ENCODE measurements around the gene NAALADL2.
"Not testable (repeated sequence)": the region's sequence is repeated elsewhere in the genome, so short reads cannot be mapped to it uniquely, and the experiment has no call there.

The NAALADL2 gene

DNA sequence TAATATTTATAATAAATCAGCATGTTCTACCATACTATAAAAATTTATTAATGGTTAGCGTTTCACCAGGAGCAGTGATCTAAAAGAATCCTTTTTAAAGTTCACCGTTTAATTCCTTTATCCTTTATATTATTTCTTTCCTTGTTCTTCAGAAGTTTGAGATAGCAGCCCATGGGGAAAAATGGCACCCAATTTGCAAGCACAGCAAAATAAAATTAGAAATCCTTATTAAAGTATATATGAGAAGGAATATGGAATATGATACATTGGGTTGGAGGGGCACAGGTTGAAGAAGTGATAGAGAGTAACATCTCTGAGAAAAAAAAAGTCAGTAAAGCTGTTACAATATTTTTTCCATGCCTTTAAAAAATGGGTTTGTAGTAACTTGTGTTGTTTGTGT, 892.0 kb downstream of the NAALADL2 start:
- ATAC-seq (no peak), DNase-seq (no peak)

DNA sequence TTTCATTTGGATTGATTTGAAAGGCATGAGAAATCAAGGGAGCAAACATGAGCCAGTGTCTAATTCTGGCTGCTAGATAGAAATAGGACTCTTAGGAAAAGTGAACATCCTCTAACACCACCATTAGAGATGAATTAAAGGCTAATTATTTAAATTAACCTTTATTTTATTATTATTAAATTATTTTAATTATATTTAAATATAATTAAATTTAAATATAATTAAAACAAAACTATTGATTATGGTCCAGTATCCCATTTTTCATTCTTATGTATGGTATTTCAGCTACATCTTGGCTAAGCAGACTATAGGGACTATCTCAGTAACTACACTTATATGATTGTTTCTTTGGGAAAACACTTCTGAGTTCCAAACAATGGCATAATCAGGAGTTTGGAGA, 904.8 kb downstream of the NAALADL2 start:
- ATAC-seq (no peak), DNase-seq (no peak)

DNA sequence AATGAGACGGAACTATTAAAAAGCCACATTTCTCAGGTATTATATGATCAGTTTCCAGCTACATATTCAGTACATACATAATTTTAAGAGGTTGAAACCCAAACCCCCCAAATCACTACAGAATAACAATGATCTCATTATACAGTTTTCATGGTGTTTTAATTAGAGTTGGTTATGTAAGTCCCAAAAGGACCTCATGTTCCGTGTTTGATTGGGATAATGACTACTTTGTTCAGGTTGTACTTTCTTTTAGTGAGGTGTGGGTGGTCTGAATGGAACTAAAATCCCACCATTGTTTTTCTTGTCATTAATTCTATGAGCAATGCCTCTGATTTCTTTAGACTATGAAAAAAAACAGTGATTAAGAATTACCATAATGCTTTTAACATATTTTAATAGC, 905.6 kb downstream of the NAALADL2 start:
- ATAC-seq: no peak

DNA sequence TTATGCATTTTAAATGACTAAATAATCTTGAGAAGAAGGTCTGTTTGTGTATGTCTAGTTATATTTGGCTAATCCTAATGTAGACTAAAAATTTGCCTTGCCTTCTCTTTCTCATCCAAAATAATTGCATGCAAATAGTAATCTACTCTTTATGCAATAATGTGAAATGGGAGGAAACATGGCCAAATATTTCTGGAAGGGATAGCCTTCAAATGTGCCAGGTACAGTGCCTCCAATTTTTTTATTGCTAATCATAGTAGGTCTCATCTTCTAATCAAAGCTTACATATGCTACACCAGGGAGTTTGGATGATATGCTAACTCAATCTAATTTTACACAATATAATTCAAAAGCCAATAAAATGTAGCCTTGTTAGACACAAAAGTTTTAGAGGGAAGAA, 911.3 kb downstream of the NAALADL2 start:
- ATAC-seq: no peak

More for the DNA sequence above, 905.6 kb downstream of the NAALADL2 start:
- no peak for DNase-seq

DNA sequence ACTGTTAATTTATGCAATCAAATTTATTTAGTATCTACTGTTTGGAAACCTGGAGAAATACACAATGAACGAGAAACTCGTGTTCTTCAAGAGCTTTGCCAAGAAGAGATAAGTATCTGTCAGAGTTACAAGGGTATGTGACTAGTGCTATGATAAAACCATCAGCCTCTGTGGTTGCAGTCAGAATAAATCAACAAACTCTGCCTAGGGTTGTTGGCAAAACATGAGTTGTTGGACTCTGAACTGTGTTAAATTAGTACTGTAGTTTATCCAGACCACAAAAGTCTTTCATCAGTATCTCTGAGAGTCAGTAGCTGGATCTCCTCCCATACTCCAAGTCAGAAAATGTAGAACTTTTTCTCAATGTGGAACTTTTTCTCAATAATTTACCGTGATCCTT, 918.4 kb downstream of the NAALADL2 start:
- DNase-seq: no peak
- no peak for ATAC-seq

More for the DNA sequence above, 911.3 kb downstream of the NAALADL2 start:
- DNase-seq: no peak

DNA sequence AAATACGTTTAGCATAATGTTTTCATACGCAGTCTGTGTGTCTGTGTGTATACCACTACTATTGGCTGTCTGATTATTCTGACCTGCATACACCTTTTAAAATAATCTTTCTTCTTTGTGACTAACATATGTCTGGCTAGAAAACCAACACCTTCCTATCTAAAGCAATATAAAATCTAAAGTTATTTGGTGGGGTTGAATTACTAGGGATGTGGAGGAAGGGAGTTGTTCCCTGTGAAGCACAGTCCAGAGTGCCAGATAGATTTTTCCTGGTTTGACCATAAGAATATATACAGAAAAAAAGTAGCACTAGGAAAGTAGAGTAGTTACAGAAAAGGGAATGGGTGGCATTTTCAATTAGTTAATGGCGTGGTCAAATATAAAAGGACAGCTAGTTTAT, 918.8 kb downstream of the NAALADL2 start:
- DNase-seq (no peak), ATAC-seq (no peak)

DNA sequence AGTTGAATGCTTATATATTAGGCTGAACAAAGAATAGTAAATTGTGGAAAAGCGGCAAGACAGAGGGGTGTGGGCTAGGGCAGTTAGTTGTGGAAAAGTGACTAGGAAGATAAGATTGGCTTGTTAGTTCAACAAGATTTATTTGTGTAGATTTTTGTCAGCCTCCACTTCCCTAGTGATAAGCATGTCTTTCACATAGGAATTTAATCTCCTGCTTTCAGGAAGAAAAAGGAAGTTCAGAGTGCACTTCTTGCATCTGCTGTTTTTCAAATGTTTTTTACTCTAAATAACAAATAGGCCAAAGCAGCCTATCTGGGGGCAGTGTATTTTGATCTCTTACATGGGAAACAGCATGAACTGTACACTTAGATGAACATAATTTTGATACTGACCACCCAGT, 919.9 kb downstream of the NAALADL2 start:
- DNase-seq: no peak
- no peak for ATAC-seq

DNA sequence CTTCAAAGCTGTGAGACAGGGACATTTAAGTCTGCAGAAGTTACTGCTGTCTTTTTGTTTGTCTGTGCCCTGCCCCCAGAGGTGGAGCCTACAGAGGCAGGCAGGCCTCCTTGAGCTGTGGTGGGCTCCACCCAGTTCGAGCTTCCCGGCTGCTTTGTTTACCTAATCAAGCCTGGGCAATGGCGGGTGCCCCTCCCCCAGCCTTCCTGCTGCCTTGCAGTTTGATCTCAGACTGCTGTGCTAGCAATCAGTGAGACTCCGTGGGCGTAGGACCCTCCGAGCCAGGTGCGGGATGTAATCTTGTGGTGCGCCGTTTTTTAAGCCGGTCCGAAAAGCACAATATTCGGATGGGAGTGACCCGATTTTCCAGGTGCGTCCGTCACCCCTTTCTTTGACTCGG, 928.0 kb downstream of the NAALADL2 start:
- not testable (repeated sequence) for DNase-seq, ATAC-seq

DNA sequence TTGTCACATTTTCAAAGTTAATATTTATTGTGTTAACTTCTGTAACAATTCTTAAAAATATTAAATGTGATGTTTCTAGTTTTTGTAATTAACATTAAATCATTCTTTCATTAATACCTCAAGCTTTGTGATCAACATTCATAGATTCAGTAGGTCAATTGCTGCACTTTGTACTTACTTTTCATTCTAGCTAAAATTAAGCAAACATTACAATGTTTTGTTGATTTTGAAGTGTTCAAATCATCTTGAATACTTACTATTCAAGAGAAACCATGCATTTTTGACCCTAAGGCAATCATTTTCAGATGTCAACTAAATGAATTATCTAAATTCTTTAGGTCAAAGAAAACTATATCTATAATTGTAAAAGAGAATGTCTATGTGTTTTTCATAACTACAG, 933.1 kb downstream of the NAALADL2 start:
- ATAC-seq: no peak

DNA sequence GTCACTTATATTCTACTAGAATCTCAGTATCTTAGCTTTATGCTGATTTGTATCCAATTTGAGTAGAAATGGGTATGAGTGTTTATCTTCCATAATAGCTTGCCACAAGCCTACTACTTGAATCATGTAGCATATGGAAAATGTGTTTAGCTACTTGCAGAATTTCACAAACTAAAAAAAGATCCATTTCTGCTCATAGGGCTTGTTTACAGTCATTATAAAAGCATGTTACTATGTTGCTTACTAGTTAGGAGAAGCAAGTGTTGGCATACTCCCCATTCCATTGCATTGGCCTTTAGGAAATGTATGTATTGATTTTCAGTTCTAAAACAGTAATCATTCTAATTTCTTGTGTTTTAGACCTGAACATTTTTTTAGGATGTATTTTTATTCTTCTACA, 939.2 kb downstream of the NAALADL2 start:
- no peak for DNase-seq
- ATAC-seq: no peak

More for the DNA sequence above, 933.1 kb downstream of the NAALADL2 start:
- DNase-seq: no peak

DNA sequence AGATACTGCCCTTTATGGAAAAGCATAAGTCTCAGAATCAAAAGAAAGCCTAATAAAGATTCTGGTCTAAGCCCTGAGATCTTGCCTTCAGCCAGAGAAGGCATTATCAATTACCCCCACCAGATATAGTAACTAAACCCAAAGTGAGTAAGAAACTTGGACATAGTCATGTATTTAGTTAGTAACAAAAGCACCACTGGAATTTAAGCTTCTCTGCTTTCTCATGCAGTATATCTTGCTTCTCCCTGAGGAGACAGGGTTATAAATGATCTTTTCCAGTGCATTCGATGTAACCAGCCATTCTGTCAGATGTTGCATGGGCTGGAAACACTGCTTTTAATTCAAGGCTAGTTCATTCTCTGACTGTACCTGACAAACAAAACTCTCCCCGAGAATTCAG, 946.7 kb downstream of the NAALADL2 start:
- DNase-seq (no peak), ATAC-seq (no peak)

DNA sequence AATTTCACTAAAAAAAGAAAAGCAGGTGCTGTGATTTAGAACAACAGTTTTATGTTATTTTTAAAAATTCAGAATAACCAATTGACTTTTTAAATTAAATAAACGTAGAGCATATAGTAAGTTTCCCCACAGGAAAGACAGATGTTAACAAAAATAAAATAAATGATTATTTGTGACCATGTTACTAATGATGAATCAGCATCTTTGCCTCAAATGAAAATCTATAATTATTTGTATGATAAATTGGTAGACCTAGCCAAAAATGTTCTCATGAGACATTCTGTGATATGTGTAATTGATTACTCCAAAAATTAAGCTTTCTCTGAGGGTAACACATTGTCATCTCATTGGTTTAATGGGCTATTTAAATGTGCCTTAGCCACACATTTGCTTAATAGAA, 948.0 kb downstream of the NAALADL2 start:
- DNase-seq (no peak), ATAC-seq (no peak)

DNA sequence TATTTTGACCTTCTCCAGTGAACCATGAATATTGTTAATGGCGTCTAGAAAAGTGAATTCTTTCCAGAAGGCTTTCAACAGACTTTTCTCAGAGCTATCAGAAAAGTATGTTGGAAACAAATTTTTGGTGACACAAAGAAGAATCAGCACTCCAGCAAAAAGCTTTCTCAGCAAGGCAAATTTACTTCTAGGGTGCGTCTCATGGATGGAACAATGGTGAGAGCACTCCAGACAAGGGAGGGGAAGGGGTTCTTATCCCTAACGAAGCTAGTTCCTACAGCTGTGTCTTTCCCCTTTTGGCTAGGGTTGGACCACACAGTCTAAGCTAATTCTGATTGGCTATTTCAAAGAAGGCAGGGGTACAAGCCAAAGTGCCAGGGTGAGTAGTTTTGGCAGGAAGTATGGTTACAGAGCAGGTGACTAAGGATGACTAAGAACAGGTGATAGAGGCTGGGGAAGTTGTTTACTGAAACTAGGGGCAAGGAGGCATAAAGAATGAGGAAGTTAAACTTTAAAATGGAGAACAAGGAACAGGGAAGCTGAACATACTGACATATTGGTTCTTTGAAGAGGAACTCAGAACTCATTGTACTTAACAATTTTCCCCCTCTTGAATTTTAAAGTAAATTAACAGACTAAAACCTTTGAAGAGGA, 959.8 kb downstream of the NAALADL2 start:
- no peak for DNase-seq
- no peak for ATAC-seq

DNA sequence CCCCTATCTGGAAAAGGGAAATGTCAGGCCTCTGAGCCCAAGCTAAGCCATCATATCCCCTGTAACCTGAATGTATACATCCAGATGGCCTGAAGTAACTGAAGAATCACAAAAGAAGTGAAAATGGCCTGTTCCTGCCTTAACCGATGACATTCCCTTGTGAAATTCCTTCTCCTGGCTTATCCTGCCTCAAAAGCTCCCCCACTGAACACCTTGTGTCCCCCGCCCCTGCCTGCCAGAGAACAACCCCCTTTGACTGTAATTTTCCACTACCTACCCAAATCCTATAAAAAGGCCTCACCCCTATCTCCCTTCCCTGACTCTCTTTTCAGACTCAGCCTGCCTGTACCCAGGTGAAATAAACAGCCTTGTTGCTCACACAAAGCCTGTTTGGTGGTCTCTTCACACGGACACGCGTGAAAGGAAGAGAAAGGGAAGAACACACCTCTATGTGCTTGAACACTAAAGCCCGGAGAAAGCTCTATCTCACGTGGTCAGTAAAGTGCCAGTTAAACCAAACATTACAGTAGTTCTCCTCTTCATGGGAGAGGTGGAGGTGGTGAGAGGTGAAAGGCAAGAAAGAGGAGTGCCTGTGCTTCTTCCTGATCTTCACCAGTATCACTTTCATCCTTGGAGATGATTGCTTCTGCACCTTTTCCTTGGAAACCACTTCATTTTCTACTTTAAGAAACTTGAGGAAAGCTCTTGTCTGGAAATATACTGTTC, 963.8 kb downstream of the NAALADL2 start:
- ATAC-seq: not testable (repeated sequence)

DNA sequence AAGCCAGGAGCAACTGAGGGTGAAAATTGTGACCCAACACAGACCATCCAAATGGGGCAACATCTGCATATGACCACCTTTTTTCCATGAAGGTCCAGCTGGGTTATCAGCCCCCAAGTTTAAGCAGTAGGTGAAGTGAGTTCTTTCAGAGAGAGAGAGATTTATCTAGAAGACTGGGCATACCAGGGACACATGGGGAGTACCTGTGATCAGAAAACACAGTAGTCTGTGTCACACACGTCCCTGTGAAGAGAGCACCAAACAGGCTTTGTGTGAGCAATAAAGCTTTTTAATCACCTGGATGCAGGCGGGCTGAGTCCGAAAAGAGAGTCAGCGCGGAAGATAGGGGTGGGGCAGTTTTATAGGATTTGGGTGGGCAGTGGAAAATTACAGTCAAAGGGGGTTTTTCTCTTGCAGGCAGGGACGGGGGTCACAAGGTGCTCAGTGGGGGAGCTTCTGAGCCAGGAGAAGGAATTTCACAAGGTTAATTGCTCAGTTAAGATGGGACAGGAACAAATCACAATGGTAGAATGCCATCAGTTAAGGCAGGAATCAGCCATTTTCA, 966.0 kb downstream of the NAALADL2 start:
- ATAC-seq, DNase-seq: not testable (repeated sequence)

More for the DNA sequence above, 963.8 kb downstream of the NAALADL2 start:
- DNase-seq: not testable (repeated sequence)

DNA sequence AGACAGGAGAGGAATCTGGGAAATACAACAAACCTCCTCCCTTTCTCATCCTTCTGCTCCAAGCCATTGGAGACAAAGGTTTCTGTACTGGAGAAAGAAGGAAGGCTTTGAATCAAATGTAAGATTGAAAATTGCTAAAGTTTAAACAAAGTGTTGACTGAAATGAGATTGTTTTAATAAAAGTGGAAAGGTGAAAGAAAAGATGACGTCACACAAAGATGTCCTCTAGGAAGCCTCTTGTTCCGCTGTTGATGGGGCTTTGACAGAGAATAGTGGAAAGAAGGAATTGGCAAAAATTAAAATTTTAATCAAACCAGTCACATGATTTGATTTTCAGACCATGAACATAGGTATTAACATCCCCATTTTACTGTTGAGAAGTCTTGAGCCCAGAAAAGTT, 967.6 kb downstream of the NAALADL2 start:
- no peak for ATAC-seq
- DNase-seq: no peak

DNA sequence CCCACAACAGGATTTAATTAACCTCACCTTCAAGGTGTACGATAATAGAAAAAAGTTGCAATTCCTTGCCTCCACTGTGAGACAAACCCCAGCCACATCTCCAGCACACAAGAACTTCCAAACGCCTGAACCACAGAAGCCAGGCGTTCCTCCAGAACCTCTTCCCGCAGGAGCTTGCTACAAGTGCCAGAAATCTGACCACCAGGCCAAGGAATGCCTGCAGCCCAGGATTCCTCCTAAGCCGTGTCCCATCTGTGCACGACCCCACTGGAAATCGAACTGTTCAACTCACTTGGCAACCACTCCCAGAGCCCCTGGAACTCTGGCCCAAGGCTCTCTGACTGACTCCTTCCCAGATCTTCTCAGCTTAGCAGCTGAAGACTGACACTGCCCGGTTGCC, 970.7 kb downstream of the NAALADL2 start:
- ATAC-seq, DNase-seq: not testable (repeated sequence)

DNA sequence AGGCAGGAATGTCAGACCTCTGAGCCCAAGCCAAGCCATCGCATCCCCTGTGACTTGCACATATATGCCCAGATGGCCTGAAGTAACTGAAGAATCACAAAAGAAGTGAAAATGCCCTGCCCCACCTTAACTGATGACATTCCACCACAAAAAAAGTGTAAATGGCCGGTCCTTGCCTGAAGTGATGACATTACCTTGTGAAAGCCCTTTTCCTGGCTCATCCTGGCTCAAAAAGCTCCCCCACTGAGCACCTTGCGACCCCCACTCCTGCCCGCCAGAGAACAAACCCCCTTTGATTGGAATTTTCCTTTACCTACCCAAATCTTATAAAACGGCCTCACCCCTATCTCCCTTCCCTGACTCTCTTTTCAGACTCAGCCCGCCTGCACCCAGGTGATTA, 976.6 kb downstream of the NAALADL2 start:
- ATAC-seq: not testable (repeated sequence)

DNA sequence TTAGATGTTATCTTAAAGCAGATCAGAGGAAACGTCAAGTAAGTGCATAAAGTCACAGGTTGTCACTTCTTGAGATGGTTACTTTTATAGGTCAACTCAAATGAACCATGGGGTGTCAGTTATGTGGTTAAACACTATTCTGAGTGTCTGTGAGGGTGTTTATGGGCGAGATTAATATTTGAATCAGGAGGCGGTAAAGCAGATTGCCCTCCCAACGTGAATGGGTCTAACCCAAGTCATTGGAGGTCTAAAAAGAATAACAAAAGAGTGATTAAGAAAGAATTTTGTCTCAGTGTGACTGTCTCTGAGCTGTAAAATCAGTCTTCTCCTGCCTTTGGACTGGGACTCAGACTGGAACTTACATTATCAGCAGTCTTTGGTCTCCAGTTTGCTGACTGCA, 977.5 kb downstream of the NAALADL2 start:
- no peak for ATAC-seq
- DNase-seq: no peak

More for the DNA sequence above, 976.6 kb downstream of the NAALADL2 start:
- not testable (repeated sequence) for DNase-seq

DNA sequence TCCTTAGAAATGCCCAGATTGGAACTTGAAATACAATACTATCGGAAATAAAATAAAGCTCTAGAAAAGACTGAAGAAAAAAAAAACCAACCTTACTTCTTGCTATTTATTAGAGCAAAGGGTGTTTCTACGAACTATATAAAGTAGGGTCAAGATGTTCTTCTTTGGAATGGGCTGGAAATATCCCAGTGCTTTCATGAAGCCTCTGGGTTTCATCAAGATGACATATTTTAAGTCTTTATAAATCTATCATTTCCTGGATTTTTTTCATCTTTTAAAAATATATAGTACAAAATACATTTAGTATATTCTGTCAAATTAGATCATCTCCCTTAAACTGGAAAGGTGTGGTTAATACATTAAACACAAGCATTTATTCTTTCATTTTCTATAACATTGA, 978.8 kb downstream of the NAALADL2 start:
- DNase-seq: no peak
- no peak for ATAC-seq

DNA sequence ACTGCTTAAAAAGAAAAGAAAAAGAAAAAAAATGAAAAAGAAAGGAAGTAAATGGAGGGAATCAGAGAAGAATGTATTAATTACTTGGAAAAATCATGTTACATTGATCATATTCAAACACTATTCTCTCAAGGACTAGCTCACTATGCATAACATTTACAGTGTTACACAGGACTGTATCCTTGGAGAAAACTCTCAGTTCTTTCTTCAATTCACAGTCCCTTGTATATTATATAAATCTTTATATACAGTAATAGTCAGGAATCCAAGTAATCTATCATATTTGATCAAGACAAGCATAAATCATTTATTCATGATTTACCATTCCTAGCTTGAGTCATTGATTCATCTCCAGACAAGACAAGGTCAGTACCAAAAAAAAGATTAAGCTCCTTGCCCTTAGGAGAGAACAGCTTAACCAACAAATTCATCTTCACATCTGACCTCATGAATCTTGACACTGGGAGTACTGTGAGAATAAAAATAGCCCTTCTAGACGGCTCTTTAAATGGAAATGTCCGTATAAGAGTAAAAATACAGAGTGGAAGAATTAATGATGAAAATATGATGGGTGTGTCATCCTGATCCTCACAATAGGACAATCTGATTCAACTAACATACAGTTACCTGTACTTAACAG, 980.4 kb downstream of the NAALADL2 start:
- DNase-seq: no peak
- ATAC-seq: no peak

DNA sequence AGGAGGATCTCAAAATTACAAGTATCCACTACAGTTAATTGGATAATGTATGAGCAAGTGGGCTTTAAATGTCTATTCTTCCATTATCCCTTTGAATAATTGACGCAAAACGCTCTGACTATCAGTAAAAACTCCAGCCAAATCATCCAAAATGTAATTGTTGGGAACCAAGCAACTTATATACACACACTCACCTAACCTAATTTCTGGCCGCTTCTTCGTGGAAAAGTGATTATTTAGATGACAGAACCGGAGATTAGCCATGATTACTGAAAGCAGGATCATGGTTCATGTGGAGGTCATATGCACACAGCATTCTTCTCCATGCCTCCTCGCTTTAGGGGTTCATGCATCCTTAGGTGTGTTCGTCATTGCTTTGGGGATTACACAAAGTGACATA, 992.4 kb downstream of the NAALADL2 start:
- DNase-seq (no peak), ATAC-seq (no peak)

DNA sequence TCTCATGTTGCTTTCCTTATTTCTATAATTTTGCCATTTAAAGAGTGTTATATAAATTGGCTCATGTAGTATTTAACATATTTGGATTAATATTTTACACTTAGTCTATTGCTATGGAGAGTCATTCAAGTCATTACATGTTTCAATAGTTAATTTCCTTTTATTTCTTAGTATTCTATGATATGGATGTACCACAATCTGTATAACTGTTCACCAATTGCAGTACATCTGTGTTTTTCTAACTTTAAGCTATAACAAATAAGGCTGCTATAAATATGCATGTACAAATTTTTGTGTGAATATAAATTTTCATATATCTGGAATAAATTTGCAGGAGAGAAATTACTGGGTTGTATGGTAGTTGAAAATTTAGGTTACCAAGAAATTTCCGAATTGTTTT, 993.4 kb downstream of the NAALADL2 start:
- DNase-seq: no peak
- no peak for ATAC-seq
